OCI-LY7 (cell line): Measurements from ENCODE around the gene DNAH6.

ENCODE experiments used
- CTCF ChIP-seq: fragments of 200-600 bp; sonication (generic); conservative IDR thresholded peaks from 2 replicates; pipeline ENCODE4 v1.5.1; 2014; ENCODE audit warnings: mild to moderate bottlenecking, antibody characterized with exemption, low read length, moderate library complexity, mixed read lengths
- EZH2phosphoT487 ChIP-seq: fragments of 200-600 bp; sonication (generic); IDR thresholded peaks from 2 replicates; pipeline ENCODE4 v1.6.1; 2018; ENCODE audit warnings: low read depth, borderline replicate concordance, mild to moderate bottlenecking, mixed run types, antibody characterized with exemption, low read length, moderate library complexity, mixed read lengths

- TF ChIP-seq CTCF, result no peak
- no peak for TF ChIP-seq EZH2phosphoT487
Measured at GRCh38 chr2:84793641-84794040, 277.3 kb downstream of the DNAH6 start.
